ENCODE data around the gene MDK. TPM values are rescaled to one million over a fixed set of nuclear protein-coding genes. Genes with fewer than 3 reads are reported as not detected.

Gene MDK
- total and polyA plus RNA-seq, 9 donors = 211 to 634 (median 411) TPM

- no peak overlapping the region for H3K27ac ChIP-seq
Measured at GRCh38 chr11:46341454-46341853, 40.0 kb upstream of the MDK start.

GRCh38 chr11:46342239-46342638 lies 39.2 kb upstream of the MDK start:
- no peak for TF ChIP-seq EP300 (IDR thresholded peaks at IDR 0.05)
- TF ChIP-seq CTCF (IDR thresholded peaks at IDR 0.05) = no peak
- no peak for TF ChIP-seq POLR2A (IDR thresholded peaks at IDR 0.05)
- 44 to 57% (median 47%) methylated on average over 5 of the region's 5 CpGs for WGBS, 3 donors
- H3K4me3 ChIP-seq = no peak overlapping the region
- H3K27me3 ChIP-seq = no peaks in the 10 kb centered on the region
- no peaks in the 10 kb centered on the region for H3K36me3 ChIP-seq
- no peak overlapping the region for H3K27ac ChIP-seq
- no peaks in the 10 kb centered on the region for H3K9me3 ChIP-seq
- H3K4me1 ChIP-seq (ENCODE audit: insufficient read depth) = peaks cover 10% of the 10 kb centered on the region
- peak in 1 of 5 donors; percentile 35 for DNase-seq
- intact Hi-C loops (cut with DNase I) = no loop called here

More at GRCh38 chr11:46341454-46341853, 40.0 kb upstream of the MDK start:
- Histone ChIP-seq H3K27me3 (no peaks in the 10 kb centered on the region), H3K36me3 (no peaks in the 10 kb centered on the region), H3K4me3 (no peak overlapping the region), H3K4me1 (ENCODE audit: insufficient read depth) (peaks cover 7% of the 10 kb centered on the region), H3K9me3 (no peaks in the 10 kb centered on the region)
- WGBS, 3 donors = 92 to 96% (median 93%) methylated on average over 3 of the region's 3 CpGs
- TF ChIP-seq CTCF (IDR thresholded peaks at IDR 0.05) (no peak), POLR2A (IDR thresholded peaks at IDR 0.05) (no peak), EP300 (IDR thresholded peaks at IDR 0.05) (no peak)
- no peak for DNase-seq
- intact Hi-C loops (cut with DNase I) = no loop called here

GRCh38 chr11:46343520-46343919 lies 37.9 kb upstream of the MDK start:
- no peak for DNase-seq
- H3K4me3 ChIP-seq = no peak overlapping the region
- H3K9me3 ChIP-seq = no peaks in the 10 kb centered on the region
- intact Hi-C loops (cut with DNase I) = no loop called here
- peaks cover 18% of the 10 kb centered on the region for H3K4me1 ChIP-seq (ENCODE audit: insufficient read depth)
- 46 to 62% (median 58%) methylated on average over 3 of the region's 3 CpGs for WGBS, 3 donors
- TF ChIP-seq POLR2A (IDR thresholded peaks at IDR 0.05) = no peak
- TF ChIP-seq CTCF (IDR thresholded peaks at IDR 0.05) = no peak
- TF ChIP-seq EP300 (IDR thresholded peaks at IDR 0.05) = no peak
- no peaks in the 10 kb centered on the region for H3K36me3 ChIP-seq
- no peaks in the 10 kb centered on the region for H3K27me3 ChIP-seq
- peak overlapping the region in 1 of 2 donors; percentile 2 for H3K27ac ChIP-seq

GRCh38 chr11:46345131-46345597 lies 36.3 kb upstream of the MDK start:
- Histone ChIP-seq H3K9me3 (no peaks in the 10 kb centered on the region), H3K4me3 (no peak overlapping the region), H3K4me1 (ENCODE audit: insufficient read depth) (peaks cover 18% of the 10 kb centered on the region), H3K27me3 (no peaks in the 10 kb centered on the region), H3K36me3 (no peaks in the 10 kb centered on the region), H3K27ac (no peak overlapping the region)
- TF ChIP-seq EP300 (IDR thresholded peaks at IDR 0.05) (no peak), POLR2A (IDR thresholded peaks at IDR 0.05) (no peak), CTCF (IDR thresholded peaks at IDR 0.05) (no peak)
- WGBS, 3 donors = 62 to 66% (median 65%) methylated on average over 20 of the region's 20 CpGs
- intact Hi-C loops (cut with DNase I) = no loop called here
- DNase-seq = no peak
